Sigmoid colon (tissue), 4 donors: ENCODE results near the gene TTLL11.

Experiments
- CTCF ChIP-seq, 4 experiments: fragments of 450-650 bp in 3 of 4; fragments of 200-600 bp in 1 of 4; IDR thresholded peaks; one replicate each; pipeline ENCODE4 v1.5.1; 2016 to 2019; ENCODE audit warnings: antibody characterized with exemption in 4 of 4, mild to moderate bottlenecking in 3 of 4, moderate library complexity in 2 of 4
- EP300 ChIP-seq, 4 donors: sonication (generic); formaldehyde crosslinking; IDR thresholded peaks; one replicate each; pipeline ENCODE4 v1.6.1; 2017; ENCODE audit warnings: antibody characterized with exemption in 4 of 4
- POLR2A ChIP-seq, 2 donors: fragments of 450-650 bp; IDR thresholded peaks; one replicate each; pipeline ENCODE4 v1.6.1; 2016; ENCODE audit warnings: antibody characterized with exemption in 2 of 2, mild to moderate bottlenecking in 2 of 2, moderate library complexity in 2 of 2
- POLR2AphosphoS5 ChIP-seq, 4 donors: sonication (generic); formaldehyde crosslinking; IDR thresholded peaks; one replicate each; pipeline ENCODE4 v1.6.1; 2017; ENCODE audit warnings: antibody characterized with exemption in 4 of 4

- TF ChIP-seq POLR2A (IDR thresholded peaks at IDR 0.05) (no peak), CTCF (IDR thresholded peaks at IDR 0.05) (no peak), POLR2AphosphoS5 (IDR thresholded peaks at IDR 0.05) (no peak), EP300 (IDR thresholded peaks at IDR 0.05) (no peak)
Observed at GRCh38 chr9:121776001-121776738, 316.9 kb downstream of the TTLL11 start.
